Esophagus squamous epithelium (tissue), 4 donors: ENCODE results near the gene EBP.

Experiments used
- POLR2A ChIP-seq, 4 donors: fragments of 450-650 bp; IDR thresholded peaks; one replicate each; pipeline ENCODE4 v1.6.1; 2017; ENCODE audit warnings: antibody characterized with exemption in 4 of 4, mild to moderate bottlenecking in 4 of 4, moderate library complexity in 3 of 4
- TF ChIP-seq, protein P1 (sequence below), 6 experiments: fragments of 450-650 bp in 4 of 6; fragments of 200-600 bp in 2 of 6; sonication (generic) in 2 of 6; IDR thresholded peaks; one replicate each; pipeline ENCODE4 v1.5.1; 2016 to 2019; ENCODE audit warnings: antibody characterized with exemption in 6 of 6, mild to moderate bottlenecking in 4 of 6, moderate library complexity in 4 of 6

DNA sequence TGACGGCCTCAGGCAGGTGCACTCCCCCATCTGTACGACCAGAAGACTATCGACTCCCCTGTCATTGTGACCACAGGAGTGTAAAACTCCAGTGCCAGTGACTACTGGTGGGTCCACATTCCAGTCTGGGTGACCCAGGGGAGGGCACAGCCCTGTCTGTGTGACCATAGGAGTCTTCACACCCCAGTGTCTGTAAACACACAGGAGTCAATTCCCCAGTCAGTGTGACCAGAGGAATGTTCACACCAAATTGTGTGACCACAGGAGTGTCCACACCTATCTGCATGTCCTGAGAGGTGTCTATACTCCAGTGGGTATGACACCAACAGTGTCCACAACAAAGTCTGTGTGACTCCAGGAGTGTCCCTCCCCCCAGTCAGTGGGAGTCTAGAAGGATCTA, 33.6 kb upstream of the EBP start:
- TF ChIP-seq, protein P1, sequence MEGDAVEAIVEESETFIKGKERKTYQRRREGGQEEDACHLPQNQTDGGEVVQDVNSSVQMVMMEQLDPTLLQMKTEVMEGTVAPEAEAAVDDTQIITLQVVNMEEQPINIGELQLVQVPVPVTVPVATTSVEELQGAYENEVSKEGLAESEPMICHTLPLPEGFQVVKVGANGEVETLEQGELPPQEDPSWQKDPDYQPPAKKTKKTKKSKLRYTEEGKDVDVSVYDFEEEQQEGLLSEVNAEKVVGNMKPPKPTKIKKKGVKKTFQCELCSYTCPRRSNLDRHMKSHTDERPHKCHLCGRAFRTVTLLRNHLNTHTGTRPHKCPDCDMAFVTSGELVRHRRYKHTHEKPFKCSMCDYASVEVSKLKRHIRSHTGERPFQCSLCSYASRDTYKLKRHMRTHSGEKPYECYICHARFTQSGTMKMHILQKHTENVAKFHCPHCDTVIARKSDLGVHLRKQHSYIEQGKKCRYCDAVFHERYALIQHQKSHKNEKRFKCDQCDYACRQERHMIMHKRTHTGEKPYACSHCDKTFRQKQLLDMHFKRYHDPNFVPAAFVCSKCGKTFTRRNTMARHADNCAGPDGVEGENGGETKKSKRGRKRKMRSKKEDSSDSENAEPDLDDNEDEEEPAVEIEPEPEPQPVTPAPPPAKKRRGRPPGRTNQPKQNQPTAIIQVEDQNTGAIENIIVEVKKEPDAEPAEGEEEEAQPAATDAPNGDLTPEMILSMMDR (IDR thresholded peaks at IDR 0.05), result no peak
- no peak for TF ChIP-seq POLR2A (IDR thresholded peaks at IDR 0.05)
